Astrocyte (in vitro differentiated cells and primary cell): ENCODE data around the gene LIPC. TPM values are rescaled to one million over a fixed set of nuclear protein-coding genes. Genes with fewer than 3 reads are reported as not detected.

Source experiments
- DNase-seq: peaks from one replicate; pipeline ENCODE4 v3.0.0-alpha.2; 2010; ENCODE audit warnings: low read depth
- FAIRE-seq: peaks from 2 replicates; lab custom pipeline; 2011; peaks lifted over from hg19 to GRCh38; lab: Jason Lieb, UNC
- H2AFZ ChIP-seq: 2 replicates; pipeline ENCODE4 v1.6.0; 2012; ENCODE audit warnings: low read depth, low read length, inconsistent platforms
- H3K27ac ChIP-seq: 2 replicates; pipeline ENCODE4 v1.5.1; 2011; ENCODE audit warnings: low read depth, low read length, inconsistent platforms
- H3K27me3 ChIP-seq: 2 replicates; pipeline ENCODE4 v1.6.0; 2011; ENCODE audit warnings: low read length, inconsistent platforms; ENCODE audit not compliant: insufficient read depth
- H3K36me3 ChIP-seq: 2 replicates; pipeline ENCODE4 v1.5.1; 2011; ENCODE audit warnings: low read length, inconsistent platforms; ENCODE audit not compliant: insufficient read depth
- H3K4me1 ChIP-seq: 2 replicates; pipeline ENCODE4 v1.5.1; 2011; ENCODE audit warnings: low read length, inconsistent platforms; ENCODE audit not compliant: insufficient read depth
- H3K4me2 ChIP-seq: 2 replicates; pipeline ENCODE4 v1.6.0; 2012; ENCODE audit warnings: low read length, inconsistent platforms
- H3K4me3 ChIP-seq: 2 replicates; pipeline ENCODE4 v1.5.1; 2011; ENCODE audit warnings: low read depth, mild to moderate bottlenecking, low read length, inconsistent platforms; ENCODE audit not compliant: insufficient read depth
- H3K79me2 ChIP-seq: 2 replicates; pipeline ENCODE4 v1.6.0; 2012; ENCODE audit warnings: mild to moderate bottlenecking, low read length, inconsistent platforms; ENCODE audit not compliant: insufficient read depth
- H3K9ac ChIP-seq: 2 replicates; pipeline ENCODE4 v1.6.0; 2012; ENCODE audit warnings: mild to moderate bottlenecking, low read length, inconsistent platforms
- H3K9me3 ChIP-seq: 2 replicates; pipeline ENCODE4 v1.5.1; 2012; ENCODE audit warnings: low read depth, mild to moderate bottlenecking, low read length, inconsistent platforms; ENCODE audit not compliant: insufficient read depth
- H4K20me1 ChIP-seq: 2 replicates; pipeline ENCODE4 v1.6.0; 2012; ENCODE audit warnings: low read length, inconsistent platforms; ENCODE audit not compliant: insufficient read depth
- H3K27ac Mint-ChIP-seq: one replicate; pipeline ENCODE4 v1.8.0; 2021; ENCODE audit warnings: mild to moderate bottlenecking, mixed read lengths; ENCODE audit not compliant: unreplicated experiment
- H3K27me3 Mint-ChIP-seq: one replicate; pipeline ENCODE4 v1.8.0; 2021; ENCODE audit warnings: low read depth, mixed read lengths; ENCODE audit not compliant: unreplicated experiment
- H3K36me3 Mint-ChIP-seq: one replicate; pipeline ENCODE4 v1.8.0; 2021; ENCODE audit warnings: low read depth, mixed read lengths; ENCODE audit not compliant: unreplicated experiment
- H3K4me1 Mint-ChIP-seq: one replicate; pipeline ENCODE4 v1.8.0; 2021; ENCODE audit warnings: low read depth, mixed read lengths; ENCODE audit not compliant: unreplicated experiment
- H3K4me3 Mint-ChIP-seq: one replicate; pipeline ENCODE4 v1.8.0; 2021; ENCODE audit warnings: mild to moderate bottlenecking, moderate library complexity, mixed read lengths; ENCODE audit not compliant: unreplicated experiment
- H3K9me3 Mint-ChIP-seq: one replicate; pipeline ENCODE4 v1.8.0; 2021; ENCODE audit warnings: mild to moderate bottlenecking, mixed read lengths; ENCODE audit not compliant: unreplicated experiment
- CTCF ChIP-seq: IDR thresholded peaks from 2 replicates; pipeline ENCODE4 v1.5.1; 2011; ENCODE audit warnings: low read depth, mild to moderate bottlenecking, inconsistent platforms, low read length, moderate library complexity; ENCODE audit not compliant: insufficient read depth
- EZH2 ChIP-seq: IDR thresholded peaks from 2 replicates; pipeline ENCODE4 v1.6.1; 2012; ENCODE audit warnings: mild to moderate bottlenecking, low read length, inconsistent platforms; ENCODE audit not compliant: insufficient read depth
- total RNA-seq: library from RNA; stranded (reverse); gene quantifications from 2 replicates; pipeline ENCODE4 v1.2.1, GENCODE V29; 2021

Gene LIPC
- total RNA-seq, 1 donor from 2014 or later, result not detected

- Histone ChIP-seq H3K79me2 (no peaks in the 10 kb centered on the region), H3K36me3 (no peaks in the 10 kb centered on the region), H2AFZ (no peak overlapping the region), H3K27ac (no peak overlapping the region), H3K4me1 (peaks cover 3% of the 10 kb centered on the region), H3K4me2 (peak overlapping the region; percentile 14), H3K9me3 (no peaks in the 10 kb centered on the region), H3K27me3 (no peaks in the 10 kb centered on the region), H3K9ac (no peak overlapping the region), H4K20me1 (no peaks in the 10 kb centered on the region), H3K4me3 (no peak overlapping the region)
- peaks cover 4% of the 10 kb centered on the region for H3K27me3 Mint-ChIP-seq
- H3K27ac Mint-ChIP-seq, result peak overlapping the region; percentile 2
- TF ChIP-seq CTCF, result no peak
- no peak for TF ChIP-seq EZH2
- H3K9me3 Mint-ChIP-seq, result no peaks in the 10 kb centered on the region
- peak; percentile 77 for DNase-seq
- FAIRE-seq, result no peak
- H3K4me1 Mint-ChIP-seq, result peaks cover 7% of the 10 kb centered on the region
- no peaks in the 10 kb centered on the region for H3K36me3 Mint-ChIP-seq
- H3K4me3 Mint-ChIP-seq, result no peak overlapping the region
Measured at GRCh38 chr15:58528188-58528870, 96.5 kb downstream of the LIPC start.

- H3K9me3 Mint-ChIP-seq, result no peaks in the 10 kb centered on the region
- FAIRE-seq, result no peak
- no peak overlapping the region for H3K4me3 Mint-ChIP-seq
- no peaks in the 10 kb centered on the region for H3K36me3 Mint-ChIP-seq
- Histone ChIP-seq H3K9ac (no peak overlapping the region), H3K4me1 (peaks cover 3% of the 10 kb centered on the region), H4K20me1 (no peaks in the 10 kb centered on the region), H3K36me3 (no peaks in the 10 kb centered on the region), H3K79me2 (no peaks in the 10 kb centered on the region), H3K27ac (no peak overlapping the region), H3K27me3 (no peaks in the 10 kb centered on the region), H2AFZ (no peak overlapping the region), H3K9me3 (no peaks in the 10 kb centered on the region), H3K4me3 (no peak overlapping the region), H3K4me2 (no peak overlapping the region)
- TF ChIP-seq EZH2 (no peak), CTCF (no peak)
- H3K27ac Mint-ChIP-seq, result no peak overlapping the region
- no peak for DNase-seq
- H3K4me1 Mint-ChIP-seq, result peaks cover 7% of the 10 kb centered on the region
- H3K27me3 Mint-ChIP-seq, result peaks cover 7% of the 10 kb centered on the region
Measured at GRCh38 chr15:58529041-58529440, 97.2 kb downstream of the LIPC start.

GRCh38 chr15:58530056-58530590 is 98.3 kb downstream of the LIPC start:
- Histone ChIP-seq H4K20me1 (no peaks in the 10 kb centered on the region), H2AFZ (no peak overlapping the region), H3K27ac (no peak overlapping the region), H3K27me3 (peaks cover 7% of the 10 kb centered on the region), H3K4me2 (no peak overlapping the region), H3K4me3 (no peak overlapping the region), H3K36me3 (no peaks in the 10 kb centered on the region), H3K9me3 (no peaks in the 10 kb centered on the region), H3K4me1 (peaks cover 3% of the 10 kb centered on the region), H3K9ac (no peak overlapping the region), H3K79me2 (no peaks in the 10 kb centered on the region)
- no peak overlapping the region for H3K27ac Mint-ChIP-seq
- no peak for FAIRE-seq
- H3K4me1 Mint-ChIP-seq, result peaks cover 7% of the 10 kb centered on the region
- H3K27me3 Mint-ChIP-seq, result peaks cover 10% of the 10 kb centered on the region
- DNase-seq, result no peak
- H3K36me3 Mint-ChIP-seq, result no peaks in the 10 kb centered on the region
- TF ChIP-seq CTCF, result no peak
- no peak for TF ChIP-seq EZH2
- H3K4me3 Mint-ChIP-seq, result no peak overlapping the region
- no peaks in the 10 kb centered on the region for H3K9me3 Mint-ChIP-seq
